Trophoblast cell (in vitro differentiated cells and primary cell): ENCODE data around the gene WDTC1.
A peak's percentile ranks its signal among the peaks of the same experiment; 100 is the strongest.

ENCODE experiments used
- DNase-seq, 2 donors: peaks; one replicate each; pipeline ENCODE4 v3.0.0-alpha.2; 2016
- H2AFZ ChIP-seq: 2 replicates; pipeline ENCODE4 v1.6.1; 2013; ENCODE audit warnings: low read length, moderate library complexity, mild to moderate bottlenecking; ENCODE audit not compliant: insufficient read depth, poor library complexity
- H2AK5ac ChIP-seq: 2 replicates; pipeline ENCODE4 v1.6.1; 2013; ENCODE audit warnings: mild to moderate bottlenecking, low read length
- H2BK120ac ChIP-seq: 2 replicates; pipeline ENCODE4 v1.6.1; 2013; ENCODE audit warnings: low read length, mild to moderate bottlenecking, moderate library complexity; ENCODE audit not compliant: insufficient read depth, poor library complexity
- H2BK12ac ChIP-seq: 2 replicates; pipeline ENCODE4 v1.6.1; 2013; ENCODE audit warnings: mild to moderate bottlenecking, low read length, moderate library complexity
- H2BK5ac ChIP-seq: 2 replicates; pipeline ENCODE4 v1.6.1; 2013; ENCODE audit warnings: low read length, low read depth, moderate library complexity, mild to moderate bottlenecking; ENCODE audit not compliant: poor library complexity
- H3K14ac ChIP-seq: 2 replicates; pipeline ENCODE4 v1.6.1; 2013; ENCODE audit warnings: mild to moderate bottlenecking, low read length
- H3K18ac ChIP-seq: 2 replicates; pipeline ENCODE4 v1.6.1; 2013; ENCODE audit warnings: mild to moderate bottlenecking, low read length
- H3K23ac ChIP-seq: 2 replicates; pipeline ENCODE4 v1.6.1; 2013; ENCODE audit warnings: low read length
- H3K27ac ChIP-seq: 2 replicates; pipeline ENCODE4 v1.5.1; 2013; ENCODE audit warnings: low read depth, mild to moderate bottlenecking, inconsistent platforms, low read length, moderate library complexity
- H3K27me3 ChIP-seq: 2 replicates; pipeline ENCODE4 v1.6.1; 2013; ENCODE audit warnings: inconsistent platforms, mild to moderate bottlenecking, low read length, moderate library complexity; ENCODE audit not compliant: insufficient read depth
- H3K36me3 ChIP-seq, 2 experiments: 1 replicate in 1 of 2; 2 replicates in 1 of 2; pipeline ENCODE4 v1.6.1; 2013; ENCODE audit warnings: low read length in 2 of 2, mild to moderate bottlenecking in 2 of 2, moderate library complexity in 1 of 2; ENCODE audit not compliant: insufficient read depth in 2 of 2, control insufficient read depth in 1 of 2
- H3K4ac ChIP-seq: 2 replicates; pipeline ENCODE4 v1.6.1; 2013; ENCODE audit warnings: low read depth, mild to moderate bottlenecking, low read length, moderate library complexity
- H3K4me1 ChIP-seq, 2 experiments: 1 replicate in 1 of 2; 2 replicates in 1 of 2; pipeline ENCODE4 v1.6.1; 2013; ENCODE audit warnings: low read length in 2 of 2, mild to moderate bottlenecking in 2 of 2, moderate library complexity in 1 of 2; ENCODE audit not compliant: insufficient read depth in 2 of 2, control insufficient read depth in 1 of 2
- H3K4me2 ChIP-seq: 2 replicates; pipeline ENCODE4 v1.6.1; 2013; ENCODE audit warnings: inconsistent platforms, mild to moderate bottlenecking, low read length, moderate library complexity
- H3K4me3 ChIP-seq: 2 replicates; pipeline ENCODE4 v1.5.1; 2013; ENCODE audit warnings: mild to moderate bottlenecking, low read depth, low read length, inconsistent platforms
- H3K79me1 ChIP-seq: one replicate; pipeline ENCODE4 v1.6.1; 2013; ENCODE audit warnings: low read length
- H3K79me2 ChIP-seq: 2 replicates; pipeline ENCODE4 v1.6.1; 2013; ENCODE audit warnings: low read length, mild to moderate bottlenecking; ENCODE audit not compliant: control insufficient read depth, insufficient read depth, poor library complexity
- H3K9ac ChIP-seq: 2 replicates; pipeline ENCODE4 v1.6.1; 2013; ENCODE audit warnings: mild to moderate bottlenecking, low read length
- H3K9me3 ChIP-seq: 2 replicates; pipeline ENCODE4 v1.6.1; 2013; ENCODE audit warnings: low read depth, mild to moderate bottlenecking, control low read depth, inconsistent platforms, low read length; ENCODE audit not compliant: insufficient read depth
- H4K12ac ChIP-seq: 2 replicates; pipeline ENCODE4 v1.6.1; 2013; ENCODE audit warnings: low read depth, mild to moderate bottlenecking, low read length, moderate library complexity
- H4K8ac ChIP-seq: 2 replicates; pipeline ENCODE4 v1.6.1; 2013; ENCODE audit warnings: low read depth, mild to moderate bottlenecking, low read length, moderate library complexity
- H4K91ac ChIP-seq: one replicate; pipeline ENCODE4 v1.6.1; 2013; ENCODE audit warnings: low read depth, mild to moderate bottlenecking, low read length, moderate library complexity
- WGBS: extraction: QIAGEN DNeasy Blood & Tissue Kit; methylation state at CpG from one replicate; pipeline ENCODE4 v1.1.7; 2013; ENCODE audit warnings: missing lambda C conversion rate; ENCODE audit not compliant: insufficient read length, insufficient coverage; ENCODE audit errors: extremely low coverage; 5-methylcytosine and 5-hydroxymethylcytosine counted together

Gene WDTC1

GRCh38 chr1:27350663-27351540, 116.5 kb downstream of the WDTC1 start:
- Histone ChIP-seq H3K4me1 (peaks cover 22 to 28% of the 10 kb centered on the region in 2 experiments), H3K14ac (peak overlapping the region; percentile 23), H3K23ac (no peak overlapping the region), H3K4me2 (peak overlapping the region; percentile 66), H3K9me3 (peaks cover 6% of the 10 kb centered on the region), H2AK5ac (peak overlapping the region; percentile 13), H4K8ac (peak overlapping the region; percentile 44), H4K91ac (peak overlapping the region; percentile 56), H2BK5ac (no peak overlapping the region), H2AFZ (peak overlapping the region; percentile 24), H3K27ac (no peak overlapping the region), H3K79me1 (peaks cover 11% of the 10 kb centered on the region), H2BK120ac (no peak overlapping the region), H3K9ac (no peak overlapping the region), H4K12ac (no peak overlapping the region), H3K27me3 (no peaks in the 10 kb centered on the region), H3K36me3 (peaks cover 3 to 8% of the 10 kb centered on the region in 2 experiments), H3K4ac (no peak overlapping the region), H2BK12ac (no peak overlapping the region), H3K18ac (no peak overlapping the region), H3K79me2 (no peaks in the 10 kb centered on the region), H3K4me3 (peak overlapping the region; percentile 6)
- WGBS = no CpG with 5 or more reads among the region's 62 CpGs
- DNase-seq = peak; percentile 78 to 90

DNA sequence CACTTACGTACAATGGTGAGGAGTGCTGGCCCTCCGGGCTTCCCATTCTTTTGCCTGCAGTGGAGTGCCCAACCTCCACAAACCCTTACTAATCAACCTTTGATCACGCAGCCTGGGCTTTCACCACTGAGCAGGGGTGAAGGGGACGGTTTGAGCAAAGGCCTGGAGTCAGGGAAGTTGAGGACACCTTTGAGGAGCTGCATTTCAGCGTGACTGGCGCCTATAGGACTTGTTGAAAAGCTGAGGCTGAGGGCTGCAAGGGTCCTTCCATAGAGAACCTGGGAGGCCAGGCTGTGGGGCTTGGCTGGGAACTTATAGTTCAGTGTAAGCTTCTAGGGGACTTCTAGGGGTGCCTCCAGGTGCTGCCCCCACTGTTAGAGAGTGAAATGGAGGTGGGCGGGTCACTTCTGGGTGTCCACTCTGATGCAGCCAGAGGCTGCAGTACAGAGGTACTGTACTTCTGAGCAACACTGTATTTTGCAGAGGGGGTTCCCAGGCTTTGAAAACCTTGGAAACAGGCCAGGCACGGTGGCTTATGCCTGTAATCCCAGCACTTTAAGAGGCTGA, 117.2 kb downstream of the WDTC1 start:
- no peaks in the 10 kb centered on the region for H3K27me3 ChIP-seq
- no peak overlapping the region for H3K4ac ChIP-seq
- peak overlapping the region; percentile 32 for H2AK5ac ChIP-seq
- peaks cover 4 to 11% of the 10 kb centered on the region in 2 experiments for H3K36me3 ChIP-seq
- H3K79me2 ChIP-seq = no peaks in the 10 kb centered on the region
- H2BK5ac ChIP-seq = no peak overlapping the region
- peaks cover 6% of the 10 kb centered on the region for H3K9me3 ChIP-seq
- H3K14ac ChIP-seq = no peak overlapping the region
- no CpG with 5 or more reads among the region's 8 CpGs for WGBS
- no peak overlapping the region for H3K27ac ChIP-seq
- peak overlapping the region; percentile 66 for H3K4me2 ChIP-seq
- H4K91ac ChIP-seq = no peak overlapping the region
- no peak overlapping the region for H2BK120ac ChIP-seq
- no peak overlapping the region for H4K12ac ChIP-seq
- peaks cover 22 to 28% of the 10 kb centered on the region in 2 experiments for H3K4me1 ChIP-seq
- H3K23ac ChIP-seq = no peak overlapping the region
- no peak overlapping the region for H2BK12ac ChIP-seq
- H2AFZ ChIP-seq = peak overlapping the region; percentile 24
- H3K9ac ChIP-seq = no peak overlapping the region
- DNase-seq = no peak
- H3K4me3 ChIP-seq = no peak overlapping the region
- H3K18ac ChIP-seq = no peak overlapping the region
- peaks cover 11% of the 10 kb centered on the region for H3K79me1 ChIP-seq
- H4K8ac ChIP-seq = peak overlapping the region; percentile 8

GRCh38 chr1:27353166-27353565, 118.7 kb downstream of the WDTC1 start:
- no peak overlapping the region for H3K9ac ChIP-seq
- no peak overlapping the region for H3K4ac ChIP-seq
- no peak overlapping the region for H2BK5ac ChIP-seq
- no peak overlapping the region for H2BK12ac ChIP-seq
- no peak overlapping the region for H2AFZ ChIP-seq
- no peak overlapping the region for H4K91ac ChIP-seq
- no peak overlapping the region for H2AK5ac ChIP-seq
- no peak for DNase-seq
- no peak overlapping the region for H3K4me3 ChIP-seq
- peaks cover 6% of the 10 kb centered on the region for H3K9me3 ChIP-seq
- H2BK120ac ChIP-seq = no peak overlapping the region
- no peak overlapping the region for H3K18ac ChIP-seq
- no CpG with 5 or more reads among the region's 13 CpGs for WGBS
- H4K12ac ChIP-seq = no peak overlapping the region
- H3K27ac ChIP-seq = no peak overlapping the region
- no peak overlapping the region for H3K4me2 ChIP-seq
- no peak overlapping the region for H4K8ac ChIP-seq
- H3K36me3 ChIP-seq = peaks cover 4 to 15% of the 10 kb centered on the region in 2 experiments
- no peaks in the 10 kb centered on the region for H3K27me3 ChIP-seq
- no peak overlapping the region for H3K23ac ChIP-seq
- H3K4me1 ChIP-seq = peaks cover 19 to 26% of the 10 kb centered on the region in 2 experiments
- no peaks in the 10 kb centered on the region for H3K79me2 ChIP-seq
- no peak overlapping the region for H3K14ac ChIP-seq
- peaks cover 11% of the 10 kb centered on the region for H3K79me1 ChIP-seq

- no peak overlapping the region for H3K4me3 ChIP-seq
- no peak overlapping the region for H2AK5ac ChIP-seq
- no peak overlapping the region for H3K23ac ChIP-seq
- no peak overlapping the region for H4K12ac ChIP-seq
- no peak overlapping the region for H4K8ac ChIP-seq
- no peak overlapping the region for H2BK120ac ChIP-seq
- DNase-seq = no peak
- no peak overlapping the region for H4K91ac ChIP-seq
- no peak overlapping the region for H3K27ac ChIP-seq
- H3K4me1 ChIP-seq = peaks cover 19 to 26% of the 10 kb centered on the region in 2 experiments
- no peak overlapping the region for H2BK5ac ChIP-seq
- no peaks in the 10 kb centered on the region for H3K27me3 ChIP-seq
- H3K36me3 ChIP-seq = peaks cover 4 to 20% of the 10 kb centered on the region in 2 experiments
- WGBS = no CpG with 5 or more reads among the region's 3 CpGs
- peaks cover 6% of the 10 kb centered on the region for H3K9me3 ChIP-seq
- no peak overlapping the region for H3K18ac ChIP-seq
- H3K4ac ChIP-seq = no peak overlapping the region
- peaks cover 11% of the 10 kb centered on the region for H3K79me1 ChIP-seq
- H3K4me2 ChIP-seq = no peak overlapping the region
- no peak overlapping the region for H3K9ac ChIP-seq
- H2BK12ac ChIP-seq = no peak overlapping the region
- H3K14ac ChIP-seq = no peak overlapping the region
- H2AFZ ChIP-seq = no peak overlapping the region
- no peaks in the 10 kb centered on the region for H3K79me2 ChIP-seq
Observed at GRCh38 chr1:27353629-27354028, 119.2 kb downstream of the WDTC1 start.
